WTC11 (cell line): ENCODE measurements around the gene EIF5A2. TPM values are rescaled to one million over a fixed set of nuclear protein-coding genes. Genes with fewer than 3 reads are reported as not detected.

Experiments used
- ATAC-seq: fragments of 200-7000 bp; cut with Tn5 transposase; 2 replicates; pipeline ENCODE4 v1.10.0; 2021; ENCODE audit warnings: mild to moderate bottlenecking, moderate library complexity
- Bru-seq: library from RNA; stranded (reverse); fragments of 400-500 nt; gene quantifications from one replicate; lab custom pipeline; 2021; lab: Mats Ljungman, UMichigan
- CTCF ChIA-PET: fragments of 300-600 bp; sonication (Branson Sonifier 250); formaldehyde crosslinking; loops from one replicate; lab custom pipeline; 2021; ENCODE audit warnings: antibody characterized with exemption; lab: Charles Lee
- POLR2A ChIA-PET: fragments of 350-600 bp; sonication (Branson Sonifier 250); formaldehyde crosslinking; loops from one replicate; lab custom pipeline; 2021; ENCODE audit warnings: antibody characterized with exemption; lab: Charles Lee
- DNase-seq: peaks from one replicate; pipeline ENCODE4 v3.0.0; 2021; ENCODE audit warnings: low spot score
- H3K27ac Mint-ChIP-seq: 2 replicates; pipeline ENCODE4 v1.8.0; 2021; ENCODE audit warnings: mixed read lengths
- H3K27me3 Mint-ChIP-seq: 2 replicates; pipeline ENCODE4 v1.8.0; 2021; ENCODE audit warnings: low read depth, mild to moderate bottlenecking, moderate library complexity, mixed read lengths
- H3K36me3 Mint-ChIP-seq: 2 replicates; pipeline ENCODE4 v1.8.0; 2021; ENCODE audit warnings: mixed read lengths
- H3K4me1 Mint-ChIP-seq: 2 replicates; pipeline ENCODE4 v1.8.0; 2022; ENCODE audit warnings: mixed read lengths
- H3K4me3 Mint-ChIP-seq: 2 replicates; pipeline ENCODE4 v1.8.0; 2021; ENCODE audit warnings: mild to moderate bottlenecking, moderate library complexity, mixed read lengths
- H3K9me3 Mint-ChIP-seq: 2 replicates; pipeline ENCODE4 v1.8.0; 2021; ENCODE audit warnings: mixed read lengths
- E2F4 ChIP-seq: sonication (generic); formaldehyde crosslinking; IDR thresholded peaks from 2 replicates; pipeline ENCODE4 v1.8.1; 2022; ENCODE audit warnings: low read depth, mild to moderate bottlenecking, moderate library complexity, missing genetic modification reagents, borderline replicate concordance
- E2F5 ChIP-seq: sonication (generic); formaldehyde crosslinking; IDR thresholded peaks from 2 replicates; pipeline ENCODE4 v1.8.1; 2022; ENCODE audit warnings: mild to moderate bottlenecking, moderate library complexity, missing genetic modification reagents
- EMX1 ChIP-seq: fragments of 250-450 bp; sonication (Bioruptor Pico); IDR thresholded peaks from 2 replicates; pipeline ENCODE4 v1.8.0; 2021; ENCODE audit warnings: mild to moderate bottlenecking
- FOXJ3 ChIP-seq: sonication (generic); formaldehyde crosslinking; IDR thresholded peaks from 2 replicates; pipeline ENCODE4 v1.9.0; 2021; ENCODE audit warnings: missing genetic modification reagents, mild to moderate bottlenecking, borderline replicate concordance
- FOXP4 ChIP-seq: sonication (generic); formaldehyde crosslinking; IDR thresholded peaks from 2 replicates; pipeline ENCODE4 v1.8.0; 2022; ENCODE audit warnings: mild to moderate bottlenecking, missing genetic modification reagents
- GRHL2 ChIP-seq: fragments of 250-450 bp; sonication (Bioruptor Pico); IDR thresholded peaks from 2 replicates; pipeline ENCODE4 v1.8.0; 2022; ENCODE audit warnings: mild to moderate bottlenecking, moderate library complexity; ENCODE audit not compliant: insufficient replicate concordance, severe bottlenecking
- GTF2I ChIP-seq: fragments of 250-450 bp; sonication (Bioruptor Pico); conservative IDR thresholded peaks from 2 replicates; pipeline ENCODE4 v1.4.0; 2021; ENCODE audit warnings: mild to moderate bottlenecking
- IRF1 ChIP-seq: sonication (generic); formaldehyde crosslinking; IDR thresholded peaks from 2 replicates; pipeline ENCODE4 v1.8.0; 2023; ENCODE audit warnings: missing genetic modification reagents
- JAZF1 ChIP-seq: fragments of 250-450 bp; sonication (Bioruptor Pico); IDR thresholded peaks from 2 replicates; pipeline ENCODE4 v1.9.0; 2021; ENCODE audit warnings: moderate library complexity, mild to moderate bottlenecking, inconsistent platforms
- JUN ChIP-seq: sonication (generic); formaldehyde crosslinking; IDR thresholded peaks from 2 replicates; pipeline ENCODE4 v1.8.0; 2023; ENCODE audit warnings: mild to moderate bottlenecking, missing genetic modification reagents
- NFATC4 ChIP-seq: fragments of 250-450 bp; sonication (Bioruptor Pico); IDR thresholded peaks from 2 replicates; pipeline ENCODE4 v1.9.0; 2021; ENCODE audit warnings: mild to moderate bottlenecking
- NR1H2 ChIP-seq: sonication (generic); formaldehyde crosslinking; IDR thresholded peaks from 2 replicates; pipeline ENCODE4 v1.9.0; 2021; ENCODE audit warnings: mild to moderate bottlenecking, moderate library complexity, missing genetic modification reagents
- SMAD3 ChIP-seq: sonication (generic); formaldehyde crosslinking; IDR thresholded peaks from 2 replicates; pipeline ENCODE4 v1.8.0; 2022; ENCODE audit warnings: missing genetic modification reagents, mild to moderate bottlenecking, borderline replicate concordance
- TCF7 ChIP-seq: sonication (generic); formaldehyde crosslinking; IDR thresholded peaks from 2 replicates; pipeline ENCODE4 v1.8.0; 2022; ENCODE audit warnings: mild to moderate bottlenecking, low read depth, missing genetic modification reagents, moderate library complexity
- TEAD1 ChIP-seq: sonication (generic); formaldehyde crosslinking; IDR thresholded peaks from 2 replicates; pipeline ENCODE4 v1.8.0; 2022; ENCODE audit warnings: mild to moderate bottlenecking, missing genetic modification reagents
- ZNF219 ChIP-seq: sonication (generic); formaldehyde crosslinking; IDR thresholded peaks from 2 replicates; pipeline ENCODE4 v1.8.0; 2023; ENCODE audit warnings: missing genetic modification reagents, mild to moderate bottlenecking, borderline replicate concordance
- ZNF232 ChIP-seq: sonication (generic); formaldehyde crosslinking; IDR thresholded peaks from 2 replicates; pipeline ENCODE4 v1.8.0; 2022; ENCODE audit warnings: mild to moderate bottlenecking, missing genetic modification reagents
- ZNF263 ChIP-seq: sonication (generic); formaldehyde crosslinking; IDR thresholded peaks from 2 replicates; pipeline ENCODE4 v1.8.1; 2022; ENCODE audit warnings: low read depth, mild to moderate bottlenecking, moderate library complexity, missing genetic modification reagents
- ZNF317 ChIP-seq: sonication (generic); formaldehyde crosslinking; IDR thresholded peaks from 2 replicates; pipeline ENCODE4 v1.8.1; 2023; ENCODE audit warnings: low read depth, mild to moderate bottlenecking, moderate library complexity, missing genetic modification reagents, borderline replicate concordance
- ZSCAN18 ChIP-seq: fragments of 250-450 bp; sonication (Bioruptor Pico); IDR thresholded peaks from 2 replicates; pipeline ENCODE4 v2.1.2; 2022; ENCODE audit warnings: mild to moderate bottlenecking, moderate library complexity
- long read RNA-seq, 3 experiments: library from RNA in 1 of 3; library from capped mRNA in 1 of 3; library from polyadenylated mRNA in 1 of 3; unstranded in 2 of 3; stranded (forward) in 1 of 3; transcript quantifications; one replicate each; pipeline ENCODE4 v2.0.0, GENCODE V29; 2021
- total RNA-seq: library from RNA; stranded (reverse); gene quantifications from 3 replicates; pipeline ENCODE4 v1.2.3, GENCODE V29; 2021
- TF ChIP-seq, protein P1 (sequence below): fragments of 200-600 bp; IDR thresholded peaks from 2 replicates; pipeline ENCODE4 v1.8.0; 2022; ENCODE audit warnings: antibody characterized with exemption
- TF ChIP-seq, protein P2 (sequence below): sonication (generic); formaldehyde crosslinking; IDR thresholded peaks from 2 replicates; pipeline ENCODE4 v1.8.1; 2023; ENCODE audit warnings: mild to moderate bottlenecking, missing genetic modification reagents

EIF5A2 gene
- total RNA-seq: 7.6 to 8.6 TPM (median 7.7 TPM) in 3 replicates
- percentile 62 among the genes with signal in this experiment for Bru-seq, nascent RNA
- long read RNA-seq, experiment 1, full-length matches to known transcripts: 46 of 52 reads
- long read RNA-seq, experiment 1, partial matches to known transcripts: 1 of 52 reads
- long read RNA-seq, experiment 1, other reads (novel, unspliced or antisense): 5 of 52 reads
- long read RNA-seq, experiment 2, full-length matches to known transcripts: 4 of 4 reads
- long read RNA-seq, experiment 2, partial matches to known transcripts: 0 of 4 reads
- long read RNA-seq, experiment 2, other reads (novel, unspliced or antisense): 0 of 4 reads
- long read RNA-seq, experiment 3, full-length matches to known transcripts: 5 of 5 reads
- long read RNA-seq, experiment 3, partial matches to known transcripts: 0 of 5 reads
- long read RNA-seq, experiment 3, other reads (novel, unspliced or antisense): 0 of 5 reads

GRCh38 chr3:170908235-170909116, at the start of gene EIF5A2:
TSS of gene EIF5A2 (minus strand) at chr3:170908637. CDS start at chr3:170907806, 831 bp downstream.
- peaks cover 19% of the 10 kb centered on the region for H3K9me3 Mint-ChIP-seq
- peaks cover 8% of the 10 kb centered on the region for H3K36me3 Mint-ChIP-seq
- peaks cover 11% of the 10 kb centered on the region for H3K4me1 Mint-ChIP-seq
- peak; percentile 97 for DNase-seq
- POLR2A ChIA-PET: interaction anchor here (0.7 to 1.2 kb wide), 3 partner anchors 39 to 44 kb away, joined by 3 to 4 read pairs (median 4); partner anchors contain the start of gene RPL22L1
- peak within 1 kb of the TSS; percentile 86; the same call in 1 of the 2 replicates for H3K27ac Mint-ChIP-seq
- H3K27me3 Mint-ChIP-seq: peaks cover 54% of the 10 kb centered on the region
- peak; percentile 96 for ATAC-seq
- CTCF ChIA-PET: no interaction called here
- peak within 1 kb of the TSS; percentile 91 for H3K4me3 Mint-ChIP-seq
- TF ChIP-seq IRF1 (CRISPR knock-in tag) (peak; percentile 96), EMX1 (CRISPR knock-in tag) (no peak), ZSCAN18 (CRISPR knock-in tag) (no peak), E2F4 (CRISPR knock-in tag) (no peak), GRHL2 (CRISPR knock-in tag) (no peak), TEAD1 (peak; percentile 97), NR1H2 (no peak; the same call in 1 of the 2 replicates), TCF7 (CRISPR knock-in tag) (no peak; the same call in 1 of the 2 replicates), E2F5 (CRISPR knock-in tag) (peak; percentile 73; the same call in 1 of the 2 replicates), ZNF219 (CRISPR knock-in tag) (peak; percentile 92), ZNF263 (CRISPR knock-in tag) (no peak), FOXP4 (CRISPR knock-in tag) (peak; percentile 96), ZNF317 (peak; percentile 65; the same call in 1 of the 2 replicates), ZNF232 (CRISPR knock-in tag) (no peak; the same call in none of the 2 replicates), JAZF1 (no peak), NFATC4 (no peak), GTF2I (CRISPR knock-in tag) (no peak), SMAD3 (CRISPR knock-in tag) (0 out of 2 replicates have a peak, but pooled peaks have one; percentile 87), JUN (CRISPR knock-in tag) (peak; percentile 81; the same call in 1 of the 2 replicates), FOXJ3 (CRISPR knock-in tag) (no peak)
- TF ChIP-seq, protein P1, sequence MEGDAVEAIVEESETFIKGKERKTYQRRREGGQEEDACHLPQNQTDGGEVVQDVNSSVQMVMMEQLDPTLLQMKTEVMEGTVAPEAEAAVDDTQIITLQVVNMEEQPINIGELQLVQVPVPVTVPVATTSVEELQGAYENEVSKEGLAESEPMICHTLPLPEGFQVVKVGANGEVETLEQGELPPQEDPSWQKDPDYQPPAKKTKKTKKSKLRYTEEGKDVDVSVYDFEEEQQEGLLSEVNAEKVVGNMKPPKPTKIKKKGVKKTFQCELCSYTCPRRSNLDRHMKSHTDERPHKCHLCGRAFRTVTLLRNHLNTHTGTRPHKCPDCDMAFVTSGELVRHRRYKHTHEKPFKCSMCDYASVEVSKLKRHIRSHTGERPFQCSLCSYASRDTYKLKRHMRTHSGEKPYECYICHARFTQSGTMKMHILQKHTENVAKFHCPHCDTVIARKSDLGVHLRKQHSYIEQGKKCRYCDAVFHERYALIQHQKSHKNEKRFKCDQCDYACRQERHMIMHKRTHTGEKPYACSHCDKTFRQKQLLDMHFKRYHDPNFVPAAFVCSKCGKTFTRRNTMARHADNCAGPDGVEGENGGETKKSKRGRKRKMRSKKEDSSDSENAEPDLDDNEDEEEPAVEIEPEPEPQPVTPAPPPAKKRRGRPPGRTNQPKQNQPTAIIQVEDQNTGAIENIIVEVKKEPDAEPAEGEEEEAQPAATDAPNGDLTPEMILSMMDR: no peak
- TF ChIP-seq, protein P2, sequence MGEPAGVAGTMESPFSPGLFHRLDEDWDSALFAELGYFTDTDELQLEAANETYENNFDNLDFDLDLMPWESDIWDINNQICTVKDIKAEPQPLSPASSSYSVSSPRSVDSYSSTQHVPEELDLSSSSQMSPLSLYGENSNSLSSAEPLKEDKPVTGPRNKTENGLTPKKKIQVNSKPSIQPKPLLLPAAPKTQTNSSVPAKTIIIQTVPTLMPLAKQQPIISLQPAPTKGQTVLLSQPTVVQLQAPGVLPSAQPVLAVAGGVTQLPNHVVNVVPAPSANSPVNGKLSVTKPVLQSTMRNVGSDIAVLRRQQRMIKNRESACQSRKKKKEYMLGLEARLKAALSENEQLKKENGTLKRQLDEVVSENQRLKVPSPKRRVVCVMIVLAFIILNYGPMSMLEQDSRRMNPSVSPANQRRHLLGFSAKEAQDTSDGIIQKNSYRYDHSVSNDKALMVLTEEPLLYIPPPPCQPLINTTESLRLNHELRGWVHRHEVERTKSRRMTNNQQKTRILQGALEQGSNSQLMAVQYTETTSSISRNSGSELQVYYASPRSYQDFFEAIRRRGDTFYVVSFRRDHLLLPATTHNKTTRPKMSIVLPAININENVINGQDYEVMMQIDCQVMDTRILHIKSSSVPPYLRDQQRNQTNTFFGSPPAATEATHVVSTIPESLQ (CRISPR knock-in tag): no peak
